Trophoblast cell (in vitro differentiated cells and primary cell): ENCODE data around the gene KCNK10.
A peak's percentile ranks its signal among the peaks of the same experiment; 100 is the strongest.

Experiments
- DNase-seq, 2 donors: peaks; one replicate each; pipeline ENCODE4 v3.0.0-alpha.2; 2016
- H2AFZ ChIP-seq: 2 replicates; pipeline ENCODE4 v1.6.1; 2013; ENCODE audit warnings: low read length, moderate library complexity, mild to moderate bottlenecking; ENCODE audit not compliant: insufficient read depth, poor library complexity
- H2AK5ac ChIP-seq: 2 replicates; pipeline ENCODE4 v1.6.1; 2013; ENCODE audit warnings: mild to moderate bottlenecking, low read length
- H2BK120ac ChIP-seq: 2 replicates; pipeline ENCODE4 v1.6.1; 2013; ENCODE audit warnings: low read length, mild to moderate bottlenecking, moderate library complexity; ENCODE audit not compliant: insufficient read depth, poor library complexity
- H2BK12ac ChIP-seq: 2 replicates; pipeline ENCODE4 v1.6.1; 2013; ENCODE audit warnings: mild to moderate bottlenecking, low read length, moderate library complexity
- H2BK5ac ChIP-seq: 2 replicates; pipeline ENCODE4 v1.6.1; 2013; ENCODE audit warnings: low read length, low read depth, moderate library complexity, mild to moderate bottlenecking; ENCODE audit not compliant: poor library complexity
- H3K14ac ChIP-seq: 2 replicates; pipeline ENCODE4 v1.6.1; 2013; ENCODE audit warnings: mild to moderate bottlenecking, low read length
- H3K18ac ChIP-seq: 2 replicates; pipeline ENCODE4 v1.6.1; 2013; ENCODE audit warnings: mild to moderate bottlenecking, low read length
- H3K23ac ChIP-seq: 2 replicates; pipeline ENCODE4 v1.6.1; 2013; ENCODE audit warnings: low read length
- H3K27ac ChIP-seq: 2 replicates; pipeline ENCODE4 v1.5.1; 2013; ENCODE audit warnings: low read depth, mild to moderate bottlenecking, inconsistent platforms, low read length, moderate library complexity
- H3K27me3 ChIP-seq: 2 replicates; pipeline ENCODE4 v1.6.1; 2013; ENCODE audit warnings: inconsistent platforms, mild to moderate bottlenecking, low read length, moderate library complexity; ENCODE audit not compliant: insufficient read depth
- H3K36me3 ChIP-seq, 2 experiments: 1 replicate in 1 of 2; 2 replicates in 1 of 2; pipeline ENCODE4 v1.6.1; 2013; ENCODE audit warnings: low read length in 2 of 2, mild to moderate bottlenecking in 2 of 2, moderate library complexity in 1 of 2; ENCODE audit not compliant: insufficient read depth in 2 of 2, control insufficient read depth in 1 of 2
- H3K4ac ChIP-seq: 2 replicates; pipeline ENCODE4 v1.6.1; 2013; ENCODE audit warnings: low read depth, mild to moderate bottlenecking, low read length, moderate library complexity
- H3K4me1 ChIP-seq, 2 experiments: 1 replicate in 1 of 2; 2 replicates in 1 of 2; pipeline ENCODE4 v1.6.1; 2013; ENCODE audit warnings: low read length in 2 of 2, mild to moderate bottlenecking in 2 of 2, moderate library complexity in 1 of 2; ENCODE audit not compliant: insufficient read depth in 2 of 2, control insufficient read depth in 1 of 2
- H3K4me2 ChIP-seq: 2 replicates; pipeline ENCODE4 v1.6.1; 2013; ENCODE audit warnings: inconsistent platforms, mild to moderate bottlenecking, low read length, moderate library complexity
- H3K4me3 ChIP-seq: 2 replicates; pipeline ENCODE4 v1.5.1; 2013; ENCODE audit warnings: mild to moderate bottlenecking, low read depth, low read length, inconsistent platforms
- H3K79me1 ChIP-seq: one replicate; pipeline ENCODE4 v1.6.1; 2013; ENCODE audit warnings: low read length
- H3K79me2 ChIP-seq: 2 replicates; pipeline ENCODE4 v1.6.1; 2013; ENCODE audit warnings: low read length, mild to moderate bottlenecking; ENCODE audit not compliant: control insufficient read depth, insufficient read depth, poor library complexity
- H3K9ac ChIP-seq: 2 replicates; pipeline ENCODE4 v1.6.1; 2013; ENCODE audit warnings: mild to moderate bottlenecking, low read length
- H3K9me3 ChIP-seq: 2 replicates; pipeline ENCODE4 v1.6.1; 2013; ENCODE audit warnings: low read depth, mild to moderate bottlenecking, control low read depth, inconsistent platforms, low read length; ENCODE audit not compliant: insufficient read depth
- H4K12ac ChIP-seq: 2 replicates; pipeline ENCODE4 v1.6.1; 2013; ENCODE audit warnings: low read depth, mild to moderate bottlenecking, low read length, moderate library complexity
- H4K8ac ChIP-seq: 2 replicates; pipeline ENCODE4 v1.6.1; 2013; ENCODE audit warnings: low read depth, mild to moderate bottlenecking, low read length, moderate library complexity
- H4K91ac ChIP-seq: one replicate; pipeline ENCODE4 v1.6.1; 2013; ENCODE audit warnings: low read depth, mild to moderate bottlenecking, low read length, moderate library complexity
- WGBS: extraction: QIAGEN DNeasy Blood & Tissue Kit; methylation state at CpG from one replicate; pipeline ENCODE4 v1.1.7; 2013; ENCODE audit warnings: missing lambda C conversion rate; ENCODE audit not compliant: insufficient read length, insufficient coverage; ENCODE audit errors: extremely low coverage; 5-methylcytosine and 5-hydroxymethylcytosine counted together

KCNK10 gene

GRCh38 chr14:88227693-88228092, 95.4 kb downstream of the KCNK10 start:
- Histone ChIP-seq H3K4ac (no peak overlapping the region), H3K4me2 (no peak overlapping the region), H4K91ac (no peak overlapping the region), H3K4me1 (no peaks in the 10 kb centered on the region), H2BK5ac (no peak overlapping the region), H3K14ac (no peak overlapping the region), H2BK120ac (no peak overlapping the region), H3K27ac (no peak overlapping the region), H4K12ac (no peak overlapping the region), H3K9me3 (no peaks in the 10 kb centered on the region), H3K18ac (no peak overlapping the region), H3K23ac (no peak overlapping the region), H3K9ac (no peak overlapping the region), H3K36me3 (no peaks in the 10 kb centered on the region), H2AFZ (no peak overlapping the region), H3K79me1 (no peaks in the 10 kb centered on the region), H3K79me2 (no peaks in the 10 kb centered on the region), H3K27me3 (no peaks in the 10 kb centered on the region), H4K8ac (no peak overlapping the region), H3K4me3 (no peak overlapping the region), H2BK12ac (no peak overlapping the region), H2AK5ac (no peak overlapping the region)
- whole genome bisulfite sequencing, result no CpG with 5 or more reads among the region's 4 CpGs
- no peak for DNase-seq

GRCh38 chr14:88225721-88226120, 97.3 kb downstream of the KCNK10 start:
- Histone ChIP-seq H3K4me1 (no peaks in the 10 kb centered on the region), H3K9me3 (no peaks in the 10 kb centered on the region), H4K91ac (no peak overlapping the region), H3K79me2 (no peaks in the 10 kb centered on the region), H3K4ac (no peak overlapping the region), H2BK12ac (no peak overlapping the region), H3K4me3 (no peak overlapping the region), H2AK5ac (no peak overlapping the region), H2BK5ac (no peak overlapping the region), H3K18ac (no peak overlapping the region), H3K36me3 (no peaks in the 10 kb centered on the region), H3K14ac (no peak overlapping the region), H4K8ac (no peak overlapping the region), H3K27ac (no peak overlapping the region), H3K23ac (no peak overlapping the region), H2BK120ac (no peak overlapping the region), H3K27me3 (no peaks in the 10 kb centered on the region), H2AFZ (no peak overlapping the region), H4K12ac (no peak overlapping the region), H3K9ac (no peak overlapping the region), H3K79me1 (no peaks in the 10 kb centered on the region), H3K4me2 (no peak overlapping the region)
- no CpG with 5 or more reads among the region's 3 CpGs for WGBS
- DNase-seq, result peak; percentile 5 to 6

GRCh38 chr14:88218119-88218915, 104.8 kb downstream of the KCNK10 start:
- Histone ChIP-seq H3K79me1 (no peaks in the 10 kb centered on the region), H3K9me3 (no peaks in the 10 kb centered on the region), H2AK5ac (no peak overlapping the region), H4K91ac (no peak overlapping the region), H3K4ac (no peak overlapping the region), H2BK5ac (no peak overlapping the region), H3K23ac (no peak overlapping the region), H3K36me3 (no peaks in the 10 kb centered on the region), H3K9ac (no peak overlapping the region), H3K27me3 (no peaks in the 10 kb centered on the region), H2BK120ac (no peak overlapping the region), H3K79me2 (no peaks in the 10 kb centered on the region), H2BK12ac (no peak overlapping the region), H3K14ac (no peak overlapping the region), H3K4me2 (no peak overlapping the region), H3K27ac (no peak overlapping the region), H3K4me1 (no peaks in the 10 kb centered on the region), H3K4me3 (no peak overlapping the region), H4K8ac (no peak overlapping the region), H2AFZ (no peak overlapping the region), H3K18ac (no peak overlapping the region), H4K12ac (no peak overlapping the region)
- WGBS, result no CpG with 5 or more reads among the region's 9 CpGs
- DNase-seq, result no peak

- H3K4me1 ChIP-seq, result no peaks in the 10 kb centered on the region
These were observed 110.4 kb downstream of the KCNK10 start for GRCh38 chr14:88212691-88213090.

More at GRCh38 chr14:88212691-88213090, 110.4 kb downstream of the KCNK10 start:
- Histone ChIP-seq H4K12ac (no peak overlapping the region), H3K27ac (no peak overlapping the region), H3K79me2 (no peaks in the 10 kb centered on the region), H3K36me3 (no peaks in the 10 kb centered on the region), H3K27me3 (no peaks in the 10 kb centered on the region), H3K9ac (no peak overlapping the region), H2BK120ac (no peak overlapping the region), H3K18ac (no peak overlapping the region), H3K4ac (no peak overlapping the region), H3K9me3 (no peaks in the 10 kb centered on the region), H3K4me2 (no peak overlapping the region), H2BK12ac (no peak overlapping the region), H3K79me1 (no peaks in the 10 kb centered on the region), H3K14ac (no peak overlapping the region), H4K91ac (no peak overlapping the region), H2BK5ac (no peak overlapping the region), H2AFZ (no peak overlapping the region), H3K4me3 (no peak overlapping the region), H2AK5ac (no peak overlapping the region), H4K8ac (no peak overlapping the region), H3K23ac (no peak overlapping the region)
- no peak for DNase-seq
